NT2/D1 (cell line): Measurements from ENCODE around the gene NRXN2.
A peak's percentile ranks its signal among the peaks of the same experiment; 100 is the strongest.
"Not testable (repeated sequence)": the region's sequence is repeated elsewhere in the genome, so short reads cannot be mapped to it uniquely, and the experiment has no call there.

Source experiments
- DNase-seq: peaks from one replicate; pipeline ENCODE4 v3.0.0-alpha.2; 2011; ENCODE audit warnings: low read depth, low spot score
- H3K27me3 ChIP-seq: 2 replicates; pipeline ENCODE4 v1.6.0; 2011; ENCODE audit warnings: mild to moderate bottlenecking; ENCODE audit not compliant: insufficient read length, insufficient read depth
- H3K36me3 ChIP-seq: 2 replicates; pipeline ENCODE4 v1.6.1; 2011; ENCODE audit warnings: mild to moderate bottlenecking, low read length, mixed read lengths; ENCODE audit not compliant: insufficient read depth, insufficient read length
- H3K4me1 ChIP-seq: 2 replicates; pipeline ENCODE4 v1.5.1; 2011; ENCODE audit not compliant: insufficient read depth, insufficient read length
- H3K4me3 ChIP-seq: 2 replicates; pipeline ENCODE4 v1.5.1; 2011; ENCODE audit warnings: low read depth; ENCODE audit not compliant: insufficient read length
- H3K9ac ChIP-seq: 2 replicates; pipeline ENCODE4 v1.6.0; 2011; ENCODE audit warnings: low read depth; ENCODE audit not compliant: insufficient read length
- H3K9me3 ChIP-seq: 2 replicates; pipeline ENCODE4 v1.5.1; 2011; ENCODE audit warnings: mild to moderate bottlenecking, low read length; ENCODE audit not compliant: insufficient read depth
- SUZ12 ChIP-seq: IDR thresholded peaks from 2 replicates; pipeline ENCODE4 v1.6.1; 2011; ENCODE audit not compliant: insufficient read length, insufficient read depth; ENCODE audit errors: extremely low read depth
- YY1 ChIP-seq: IDR thresholded peaks from 2 replicates; pipeline ENCODE4 v1.6.1; 2011; ENCODE audit not compliant: insufficient read length, insufficient read depth
- ZNF274 ChIP-seq: IDR thresholded peaks from 2 replicates; pipeline ENCODE4 v1.6.1; 2011; ENCODE audit warnings: mild to moderate bottlenecking, low read depth, low read length

Gene NRXN2

DNA sequence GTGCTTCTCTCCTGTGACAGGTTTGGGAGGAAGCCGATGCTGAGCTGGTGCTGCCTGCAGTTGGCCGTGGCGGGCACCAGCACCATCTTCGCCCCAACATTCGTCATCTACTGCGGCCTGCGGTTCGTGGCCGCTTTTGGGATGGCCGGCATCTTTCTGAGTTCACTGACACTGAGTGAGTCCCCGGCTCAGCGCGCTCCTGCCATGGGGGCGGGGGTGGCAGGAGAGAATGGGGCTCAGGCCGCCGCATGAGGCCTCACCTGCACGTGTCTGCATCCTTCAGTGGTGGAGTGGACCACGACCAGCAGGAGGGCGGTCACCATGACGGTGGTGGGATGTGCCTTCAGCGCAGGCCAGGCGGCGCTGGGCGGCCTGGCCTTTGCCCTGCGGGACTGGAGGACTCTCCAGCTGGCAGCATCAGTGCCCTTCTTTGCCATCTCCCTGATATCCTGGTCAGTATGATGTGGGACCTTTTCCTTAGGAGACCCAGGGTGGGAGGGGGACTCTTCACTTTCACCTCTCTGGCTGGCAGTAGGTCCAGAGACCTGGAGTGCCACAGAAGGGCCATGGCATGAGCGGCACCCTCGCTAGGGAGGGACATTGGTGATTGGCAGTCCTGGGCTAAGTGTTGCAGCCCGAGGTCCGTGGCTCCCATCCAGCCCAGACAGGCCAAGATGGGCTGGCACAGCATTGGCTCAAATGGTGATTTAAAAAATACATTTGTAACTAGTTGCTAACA lies 160.8 kb downstream of the NRXN2 start:
- TF ChIP-seq ZNF274 = no peak
- TF ChIP-seq SUZ12 = no peak
- no peak for TF ChIP-seq YY1
- Histone ChIP-seq H3K4me3 (no peak overlapping the region), H3K36me3 (no peaks in the 10 kb centered on the region), H3K4me1 (peaks cover 49% of the 10 kb centered on the region), H3K9me3 (no peaks in the 10 kb centered on the region), H3K9ac (no peak overlapping the region), H3K27me3 (no peaks in the 10 kb centered on the region)
- DNase-seq = no peak

DNA sequence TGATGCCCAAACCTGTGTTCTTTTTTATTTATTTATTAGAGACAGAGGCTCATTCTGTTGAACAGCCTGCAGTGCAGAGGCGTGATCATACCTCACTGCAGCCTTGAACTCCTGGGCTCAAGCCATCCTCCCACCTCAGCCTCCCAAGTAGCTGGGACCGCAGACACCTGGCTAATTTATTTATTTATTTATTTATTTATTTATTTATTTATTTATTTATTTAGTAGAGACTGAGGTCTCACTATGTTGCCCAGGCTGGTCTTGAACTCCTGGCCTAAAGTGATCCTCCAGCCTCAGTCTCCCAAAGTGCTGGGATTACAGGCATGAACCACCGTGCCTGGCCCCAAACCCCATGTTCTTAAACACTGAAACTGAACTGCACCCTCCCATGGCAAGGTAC lies 161.6 kb downstream of the NRXN2 start:
- H3K9ac ChIP-seq, H3K4me3 ChIP-seq, H3K36me3 ChIP-seq, H3K9me3 ChIP-seq, H3K27me3 ChIP-seq, DNase-seq: not testable (repeated sequence)
- H3K4me1 ChIP-seq = peaks cover 49% of the 10 kb centered on the region

DNA sequence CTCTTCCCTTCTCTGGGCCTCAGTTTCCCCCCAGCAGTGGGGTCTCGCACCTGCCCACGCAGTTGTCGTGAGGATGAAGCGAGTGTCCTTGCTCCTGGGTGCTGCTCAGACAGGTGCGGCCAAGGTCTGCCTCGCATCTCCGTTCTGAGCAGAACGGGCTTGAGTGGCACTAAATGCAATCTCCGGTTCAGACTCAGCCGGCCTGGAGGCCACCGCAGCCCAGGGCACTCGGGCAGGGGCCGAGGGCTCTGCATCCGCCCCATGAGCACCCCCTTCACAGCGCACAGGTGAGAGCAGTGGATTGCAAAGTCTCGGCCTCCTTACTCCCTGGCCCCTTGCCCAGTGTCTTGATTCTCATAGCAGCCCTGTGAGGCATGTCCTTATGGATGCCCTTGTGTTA lies 162.1 kb downstream of the NRXN2 start:
- no peak overlapping the region for H3K4me3 ChIP-seq
- no peaks in the 10 kb centered on the region for H3K9me3 ChIP-seq
- TF ChIP-seq SUZ12 (no peak), YY1 (no peak), ZNF274 (no peak)
- no peak overlapping the region for H3K9ac ChIP-seq
- H3K4me1 ChIP-seq = peaks cover 54% of the 10 kb centered on the region
- H3K27me3 ChIP-seq = no peaks in the 10 kb centered on the region
- no peak for DNase-seq
- no peaks in the 10 kb centered on the region for H3K36me3 ChIP-seq

DNA sequence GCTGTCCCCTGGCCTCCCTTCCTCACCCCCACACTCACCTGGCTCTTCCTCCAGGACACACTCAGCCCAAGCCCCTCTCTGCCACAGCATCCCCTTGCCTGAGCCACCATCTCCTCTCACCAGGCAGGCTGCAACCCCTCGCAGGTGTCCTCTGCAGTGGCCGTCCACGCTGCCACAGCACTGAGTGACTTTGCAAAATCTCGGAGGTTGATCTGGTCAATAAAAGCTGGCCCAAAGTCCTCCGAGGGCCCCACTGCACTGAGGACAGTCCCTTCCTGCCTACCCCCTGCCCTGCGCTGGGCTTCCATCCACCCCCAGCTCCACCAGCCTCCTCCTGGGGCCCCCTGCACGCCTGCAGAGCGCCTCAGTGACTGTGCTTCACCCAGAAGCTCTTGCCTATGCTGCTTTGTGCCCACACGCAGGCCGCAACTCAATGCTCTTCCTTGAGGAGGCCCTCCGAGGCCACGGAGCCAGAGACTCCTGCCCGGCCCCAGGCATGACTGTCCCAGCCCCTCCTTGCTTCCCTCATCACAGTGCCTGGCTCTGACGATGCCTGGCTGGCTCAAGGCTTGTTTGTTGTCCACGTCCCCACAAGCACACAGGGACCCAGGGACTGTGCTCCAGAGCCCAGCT lies 162.7 kb downstream of the NRXN2 start:
- H3K9me3 ChIP-seq = no peaks in the 10 kb centered on the region
- DNase-seq = no peak
- no peaks in the 10 kb centered on the region for H3K36me3 ChIP-seq
- no peak overlapping the region for H3K4me3 ChIP-seq
- peaks cover 53% of the 10 kb centered on the region for H3K4me1 ChIP-seq
- no peaks in the 10 kb centered on the region for H3K27me3 ChIP-seq
- peak overlapping the region; percentile 52 for H3K9ac ChIP-seq
- TF ChIP-seq SUZ12 (no peak), ZNF274 (no peak), YY1 (no peak)

DNA sequence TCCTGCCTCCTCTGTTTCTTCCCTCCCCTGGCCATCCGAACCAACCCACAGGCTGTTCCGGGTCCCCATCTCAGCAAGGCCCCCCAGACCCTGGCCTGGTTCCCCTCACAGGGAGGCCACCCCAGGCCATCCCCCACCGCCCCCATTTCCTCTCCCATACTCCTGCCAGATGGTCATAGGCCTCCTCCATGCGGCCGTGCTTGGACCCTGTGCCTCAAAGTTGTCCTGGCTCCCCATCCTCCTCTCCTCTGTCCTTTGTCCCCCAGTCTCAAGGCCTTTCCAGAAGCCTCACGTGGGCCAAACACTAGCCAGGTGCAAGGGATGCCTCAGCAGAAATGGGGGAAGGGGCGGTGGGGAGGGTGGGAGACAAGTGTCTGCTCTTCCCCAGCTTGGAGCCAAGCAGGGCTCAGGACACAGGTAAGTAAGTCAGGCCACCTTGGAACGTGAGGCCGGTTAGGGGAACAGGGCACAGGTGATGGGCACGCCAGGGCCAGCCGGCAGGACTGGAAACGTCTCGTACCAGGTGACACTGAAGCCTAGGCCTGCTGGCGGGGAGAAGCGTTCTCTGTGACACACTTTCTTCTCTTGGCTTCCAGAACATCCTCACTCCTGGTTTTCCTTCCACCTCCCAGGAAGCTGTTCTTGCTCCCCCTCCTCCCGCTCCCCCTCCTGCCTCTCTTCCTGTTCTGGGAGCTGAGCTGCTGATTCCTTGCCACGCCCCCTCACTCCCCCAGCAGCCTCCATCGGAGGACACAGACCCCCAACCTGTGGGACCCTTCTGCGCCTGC lies 163.5 kb downstream of the NRXN2 start:
- Histone ChIP-seq H3K4me3 (no peak overlapping the region), H3K9me3 (no peaks in the 10 kb centered on the region), H3K9ac (peak overlapping the region; percentile 80), H3K36me3 (no peaks in the 10 kb centered on the region), H3K27me3 (no peaks in the 10 kb centered on the region), H3K4me1 (peaks cover 53% of the 10 kb centered on the region)
- no peak for DNase-seq
- TF ChIP-seq ZNF274 (no peak), YY1 (no peak), SUZ12 (no peak)

DNA sequence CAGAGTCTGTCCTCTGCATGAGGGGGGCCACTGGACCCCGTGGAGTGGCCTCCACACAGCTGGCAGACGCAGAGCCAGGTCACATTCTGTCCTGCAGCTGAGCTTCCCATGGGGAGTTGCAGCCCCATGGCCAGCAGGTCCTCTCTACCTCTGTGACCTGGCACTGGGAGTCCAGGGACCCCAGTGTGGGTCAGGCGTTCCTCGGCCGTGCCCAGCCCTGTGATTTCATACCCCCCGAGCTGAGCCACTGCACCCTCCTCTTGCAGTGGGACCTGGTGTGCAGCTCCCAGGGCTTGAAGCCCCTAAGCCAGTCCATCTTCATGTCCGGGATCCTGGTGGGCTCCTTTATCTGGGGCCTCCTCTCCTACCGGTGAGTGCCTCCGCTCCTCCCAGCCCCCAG lies 164.1 kb downstream of the NRXN2 start:
- Histone ChIP-seq H3K4me3 (no peak overlapping the region), H3K4me1 (peaks cover 49% of the 10 kb centered on the region), H3K36me3 (no peaks in the 10 kb centered on the region), H3K27me3 (no peaks in the 10 kb centered on the region), H3K9me3 (no peaks in the 10 kb centered on the region), H3K9ac (peak overlapping the region; percentile 80)
- TF ChIP-seq YY1 = no peak
- no peak for TF ChIP-seq ZNF274
- no peak for TF ChIP-seq SUZ12
- DNase-seq = no peak

DNA sequence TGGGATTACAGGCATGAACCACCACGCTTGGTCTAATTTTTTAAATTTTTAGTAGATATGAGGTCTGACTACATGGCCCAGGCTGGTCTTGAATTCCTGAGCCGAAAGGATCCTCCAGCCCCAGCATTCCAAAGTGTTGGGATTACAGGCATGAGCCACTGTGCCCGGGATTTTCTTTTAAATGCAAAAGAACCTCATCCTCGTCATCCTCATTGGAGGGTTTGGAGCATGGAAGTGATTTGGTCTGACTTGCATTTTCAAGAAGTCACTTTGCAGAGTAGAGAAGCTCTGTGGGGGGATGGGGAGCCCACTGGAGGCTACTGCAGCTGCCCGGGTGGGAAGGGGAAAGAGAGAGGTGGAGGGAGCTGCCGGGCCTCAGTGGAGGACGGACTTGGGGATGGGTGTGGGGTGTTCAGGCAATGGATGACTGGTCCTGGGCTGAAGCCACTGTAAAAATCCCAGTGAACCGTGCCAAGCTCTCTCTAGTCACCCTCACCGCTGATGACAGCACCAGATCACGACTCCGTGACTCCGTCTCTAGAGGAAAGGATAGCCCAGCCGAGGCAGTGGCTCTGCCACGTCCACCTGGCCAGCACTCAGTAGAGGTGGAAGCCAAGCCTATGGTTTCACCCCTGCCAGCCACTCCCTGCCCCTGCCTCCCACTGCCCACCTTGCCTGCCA lies 164.8 kb downstream of the NRXN2 start:
- TF ChIP-seq ZNF274 = no peak
- TF ChIP-seq SUZ12 = no peak
- no peak for TF ChIP-seq YY1
- no peaks in the 10 kb centered on the region for H3K36me3 ChIP-seq
- peaks cover 53% of the 10 kb centered on the region for H3K4me1 ChIP-seq
- H3K4me3 ChIP-seq = no peak overlapping the region
- H3K9ac ChIP-seq = peak overlapping the region; percentile 80
- DNase-seq = peak; percentile 90
- H3K9me3 ChIP-seq = no peaks in the 10 kb centered on the region
- H3K27me3 ChIP-seq = no peaks in the 10 kb centered on the region
